Glomerular visceral epithelial cell (primary cell): ENCODE results near the gene NT5M.

Experiments used
- DNase-seq: peaks from one replicate; pipeline ENCODE4 v3.0.0-alpha.2; 2016; ENCODE audit errors: extremely low spot score

Gene NT5M

GRCh38 chr17:17395246-17395802 is 92.2 kb downstream of the NT5M start:
- DNase-seq = no peak

- DNase-seq = no peak
Observed at GRCh38 chr17:17395885-17396284, 92.7 kb downstream of the NT5M start.
